ENCODE measurements around the gene ACAP2. TPM values are rescaled to one million over a fixed set of nuclear protein-coding genes. Genes with fewer than 3 reads are reported as not detected.

ACAP2 gene
- total RNA-seq, 1 experiment from 2014 or later: 42.0 TPM

- no peak for ATAC-seq
- no peak for TF ChIP-seq PRRX2 (CRISPR knock-in tag; IDR thresholded peaks at IDR 0.05)
- no peak for TF ChIP-seq TEAD1 (CRISPR knock-in tag; IDR thresholded peaks at IDR 0.05)
- no peak for TF ChIP-seq FOXJ3 (CRISPR knock-in tag; IDR thresholded peaks at IDR 0.05; ENCODE audit: borderline replicate concordance)
- TF ChIP-seq SMAD4 (CRISPR knock-in tag; IDR thresholded peaks at IDR 0.05): no peak
- TF ChIP-seq, protein P1, sequence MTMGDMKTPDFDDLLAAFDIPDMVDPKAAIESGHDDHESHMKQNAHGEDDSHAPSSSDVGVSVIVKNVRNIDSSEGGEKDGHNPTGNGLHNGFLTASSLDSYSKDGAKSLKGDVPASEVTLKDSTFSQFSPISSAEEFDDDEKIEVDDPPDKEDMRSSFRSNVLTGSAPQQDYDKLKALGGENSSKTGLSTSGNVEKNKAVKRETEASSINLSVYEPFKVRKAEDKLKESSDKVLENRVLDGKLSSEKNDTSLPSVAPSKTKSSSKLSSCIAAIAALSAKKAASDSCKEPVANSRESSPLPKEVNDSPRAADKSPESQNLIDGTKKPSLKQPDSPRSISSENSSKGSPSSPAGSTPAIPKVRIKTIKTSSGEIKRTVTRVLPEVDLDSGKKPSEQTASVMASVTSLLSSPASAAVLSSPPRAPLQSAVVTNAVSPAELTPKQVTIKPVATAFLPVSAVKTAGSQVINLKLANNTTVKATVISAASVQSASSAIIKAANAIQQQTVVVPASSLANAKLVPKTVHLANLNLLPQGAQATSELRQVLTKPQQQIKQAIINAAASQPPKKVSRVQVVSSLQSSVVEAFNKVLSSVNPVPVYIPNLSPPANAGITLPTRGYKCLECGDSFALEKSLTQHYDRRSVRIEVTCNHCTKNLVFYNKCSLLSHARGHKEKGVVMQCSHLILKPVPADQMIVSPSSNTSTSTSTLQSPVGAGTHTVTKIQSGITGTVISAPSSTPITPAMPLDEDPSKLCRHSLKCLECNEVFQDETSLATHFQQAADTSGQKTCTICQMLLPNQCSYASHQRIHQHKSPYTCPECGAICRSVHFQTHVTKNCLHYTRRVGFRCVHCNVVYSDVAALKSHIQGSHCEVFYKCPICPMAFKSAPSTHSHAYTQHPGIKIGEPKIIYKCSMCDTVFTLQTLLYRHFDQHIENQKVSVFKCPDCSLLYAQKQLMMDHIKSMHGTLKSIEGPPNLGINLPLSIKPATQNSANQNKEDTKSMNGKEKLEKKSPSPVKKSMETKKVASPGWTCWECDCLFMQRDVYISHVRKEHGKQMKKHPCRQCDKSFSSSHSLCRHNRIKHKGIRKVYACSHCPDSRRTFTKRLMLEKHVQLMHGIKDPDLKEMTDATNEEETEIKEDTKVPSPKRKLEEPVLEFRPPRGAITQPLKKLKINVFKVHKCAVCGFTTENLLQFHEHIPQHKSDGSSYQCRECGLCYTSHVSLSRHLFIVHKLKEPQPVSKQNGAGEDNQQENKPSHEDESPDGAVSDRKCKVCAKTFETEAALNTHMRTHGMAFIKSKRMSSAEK (CRISPR knock-in tag; IDR thresholded peaks at IDR 0.05; ENCODE audit: borderline replicate concordance): no peak
- TF ChIP-seq ZBTB21 (CRISPR knock-in tag; IDR thresholded peaks at IDR 0.05; ENCODE audit: borderline replicate concordance): no peak
- TF ChIP-seq, protein P2, sequence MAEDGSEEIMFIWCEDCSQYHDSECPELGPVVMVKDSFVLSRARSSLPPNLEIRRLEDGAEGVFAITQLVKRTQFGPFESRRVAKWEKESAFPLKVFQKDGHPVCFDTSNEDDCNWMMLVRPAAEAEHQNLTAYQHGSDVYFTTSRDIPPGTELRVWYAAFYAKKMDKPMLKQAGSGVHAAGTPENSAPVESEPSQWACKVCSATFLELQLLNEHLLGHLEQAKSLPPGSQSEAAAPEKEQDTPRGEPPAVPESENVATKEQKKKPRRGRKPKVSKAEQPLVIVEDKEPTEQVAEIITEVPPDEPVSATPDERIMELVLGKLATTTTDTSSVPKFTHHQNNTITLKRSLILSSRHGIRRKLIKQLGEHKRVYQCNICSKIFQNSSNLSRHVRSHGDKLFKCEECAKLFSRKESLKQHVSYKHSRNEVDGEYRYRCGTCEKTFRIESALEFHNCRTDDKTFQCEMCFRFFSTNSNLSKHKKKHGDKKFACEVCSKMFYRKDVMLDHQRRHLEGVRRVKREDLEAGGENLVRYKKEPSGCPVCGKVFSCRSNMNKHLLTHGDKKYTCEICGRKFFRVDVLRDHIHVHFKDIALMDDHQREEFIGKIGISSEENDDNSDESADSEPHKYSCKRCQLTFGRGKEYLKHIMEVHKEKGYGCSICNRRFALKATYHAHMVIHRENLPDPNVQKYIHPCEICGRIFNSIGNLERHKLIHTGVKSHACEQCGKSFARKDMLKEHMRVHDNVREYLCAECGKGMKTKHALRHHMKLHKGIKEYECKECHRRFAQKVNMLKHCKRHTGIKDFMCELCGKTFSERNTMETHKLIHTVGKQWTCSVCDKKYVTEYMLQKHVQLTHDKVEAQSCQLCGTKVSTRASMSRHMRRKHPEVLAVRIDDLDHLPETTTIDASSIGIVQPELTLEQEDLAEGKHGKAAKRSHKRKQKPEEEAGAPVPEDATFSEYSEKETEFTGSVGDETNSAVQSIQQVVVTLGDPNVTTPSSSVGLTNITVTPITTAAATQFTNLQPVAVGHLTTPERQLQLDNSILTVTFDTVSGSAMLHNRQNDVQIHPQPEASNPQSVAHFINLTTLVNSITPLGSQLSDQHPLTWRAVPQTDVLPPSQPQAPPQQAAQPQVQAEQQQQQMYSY (CRISPR knock-in tag; IDR thresholded peaks at IDR 0.05): no peak
- no peak for TF ChIP-seq NR1H2 (CRISPR knock-in tag; IDR thresholded peaks at IDR 0.05)
- TF ChIP-seq, protein P3, sequence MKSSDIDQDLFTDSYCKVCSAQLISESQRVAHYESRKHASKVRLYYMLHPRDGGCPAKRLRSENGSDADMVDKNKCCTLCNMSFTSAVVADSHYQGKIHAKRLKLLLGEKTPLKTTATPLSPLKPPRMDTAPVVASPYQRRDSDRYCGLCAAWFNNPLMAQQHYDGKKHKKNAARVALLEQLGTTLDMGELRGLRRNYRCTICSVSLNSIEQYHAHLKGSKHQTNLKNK (CRISPR knock-in tag; IDR thresholded peaks at IDR 0.05): no peak
- TF ChIP-seq, protein P4, sequence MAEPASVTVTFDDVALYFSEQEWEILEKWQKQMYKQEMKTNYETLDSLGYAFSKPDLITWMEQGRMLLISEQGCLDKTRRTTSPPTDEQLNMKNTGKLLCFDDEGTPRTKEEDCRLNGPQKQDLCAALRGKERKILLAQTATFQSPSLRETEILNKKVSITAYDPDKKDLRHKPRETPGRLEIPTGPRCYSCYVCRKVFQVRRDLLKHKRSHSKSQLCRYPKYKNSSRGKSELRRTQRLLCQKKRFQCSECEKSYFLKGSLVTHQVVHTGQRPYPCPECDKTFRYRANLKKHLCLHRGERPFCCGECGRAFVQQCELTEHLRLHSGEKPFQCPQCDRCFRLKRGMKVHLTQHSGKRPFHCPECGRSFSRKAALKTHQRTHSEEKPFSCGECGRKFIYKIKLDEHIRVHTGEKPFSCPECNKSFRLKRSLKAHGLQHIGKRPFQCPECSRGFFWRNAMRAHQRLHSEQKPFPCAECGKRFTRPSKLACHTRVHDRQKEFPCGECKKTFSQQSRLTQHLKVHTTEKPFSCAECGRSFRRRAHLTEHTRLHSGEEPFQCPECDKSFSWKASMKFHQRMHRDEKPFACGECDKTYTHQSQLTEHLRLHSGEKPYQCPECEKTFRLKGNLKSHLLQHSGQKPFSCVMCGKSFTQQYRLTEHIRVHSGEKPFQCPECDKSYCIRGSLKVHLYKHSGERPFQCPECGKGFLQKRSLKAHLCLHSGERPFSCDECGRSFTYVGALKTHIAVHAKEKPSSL (CRISPR knock-in tag; conservative IDR thresholded peaks at IDR 0.05): no peak
- peaks cover 35% of the 10 kb centered on the region for H3K4me1 Mint-ChIP-seq
- no peaks in the 10 kb centered on the region for H3K9me3 Mint-ChIP-seq
- no peak overlapping the region for H3K27ac Mint-ChIP-seq
- peaks cover 7% of the 10 kb centered on the region for H3K36me3 Mint-ChIP-seq
- ChIA-PET POLR2A (no interaction called here), CTCF (interaction anchor here (1.0 to 1.4 kb wide), 2 partner anchors 8 to 592 kb away, joined by 4 read pairs; partner anchors contain the start of genes LSG1 and XXYLT1)
- H3K27me3 Mint-ChIP-seq (ENCODE audit: low read depth): no peaks in the 10 kb centered on the region
- no peak overlapping the region for H3K4me3 Mint-ChIP-seq
- no peak for DNase-seq (ENCODE audit: low spot score)
These were observed 179.5 kb downstream of the ACAP2 start for GRCh38 chr3:195263193-195263924.

- Mint-ChIP-seq H3K9me3 (no peaks in the 10 kb centered on the region), H3K36me3 (peaks cover 2% of the 10 kb centered on the region; the same call in 1 of the 2 replicates), H3K4me1 (peaks cover 37% of the 10 kb centered on the region), H3K4me3 (no peak overlapping the region), H3K27me3 (ENCODE audit: low read depth) (no peaks in the 10 kb centered on the region), H3K27ac (no peak overlapping the region)
- CTCF ChIA-PET: interaction anchor here (1.5 to 2.4 kb wide), 2 partner anchors 9 to 155 kb away, joined by 8 to 47 read pairs; partner anchors contain the start of gene XXYLT1
- ATAC-seq: no peak
- POLR2A ChIA-PET: no interaction called here
- DNase-seq (ENCODE audit: low spot score): no peak
- TF ChIP-seq E2F5 (CRISPR knock-in tag; IDR thresholded peaks at IDR 0.05): no peak
- no peak for TF ChIP-seq CDX4 (CRISPR knock-in tag; IDR thresholded peaks at IDR 0.05; ENCODE audit: borderline replicate concordance)
- TF ChIP-seq CTCF (IDR thresholded peaks at IDR 0.05): no peak
- TF ChIP-seq CBFB (CRISPR knock-in tag; IDR thresholded peaks at IDR 0.05; ENCODE audit: low read depth): no peak
- TF ChIP-seq, protein P5, sequence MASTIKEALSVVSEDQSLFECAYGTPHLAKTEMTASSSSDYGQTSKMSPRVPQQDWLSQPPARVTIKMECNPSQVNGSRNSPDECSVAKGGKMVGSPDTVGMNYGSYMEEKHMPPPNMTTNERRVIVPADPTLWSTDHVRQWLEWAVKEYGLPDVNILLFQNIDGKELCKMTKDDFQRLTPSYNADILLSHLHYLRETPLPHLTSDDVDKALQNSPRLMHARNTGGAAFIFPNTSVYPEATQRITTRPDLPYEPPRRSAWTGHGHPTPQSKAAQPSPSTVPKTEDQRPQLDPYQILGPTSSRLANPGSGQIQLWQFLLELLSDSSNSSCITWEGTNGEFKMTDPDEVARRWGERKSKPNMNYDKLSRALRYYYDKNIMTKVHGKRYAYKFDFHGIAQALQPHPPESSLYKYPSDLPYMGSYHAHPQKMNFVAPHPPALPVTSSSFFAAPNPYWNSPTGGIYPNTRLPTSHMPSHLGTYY (CRISPR knock-in tag; IDR thresholded peaks at IDR 0.05): no peak
- no peak for TF ChIP-seq PREB (CRISPR knock-in tag; IDR thresholded peaks at IDR 0.05; ENCODE audit: borderline replicate concordance)
- no peak for TF ChIP-seq PRRX2 (CRISPR knock-in tag; IDR thresholded peaks at IDR 0.05)
- no peak for TF ChIP-seq ZBTB21 (CRISPR knock-in tag; IDR thresholded peaks at IDR 0.05; ENCODE audit: borderline replicate concordance)
These were observed 180.9 kb downstream of the ACAP2 start for GRCh38 chr3:195261925-195262324.
